Body of pancreas (tissue), 4 donors: ENCODE data around the gene KRT79. TPM values are rescaled to one million over a fixed set of nuclear protein-coding genes. Genes with fewer than 3 reads are reported as not detected.
"Not testable (repeated sequence)": the region's sequence is repeated elsewhere in the genome, so short reads cannot be mapped to it uniquely, and the experiment has no call there.

Source experiments
- ATAC-seq: fragments of 150-250 bp; one replicate; pipeline ENCODE4 v1.9.1; 2016
- DNase-seq, 4 donors: peaks; one replicate each; pipeline ENCODE4 v3.0.0-alpha.2; 2019
- H3K27ac ChIP-seq, 4 donors: fragments of 200-600 bp; sonication (generic); 1 replicate in 3 of 4; 2 replicates in 1 of 4; pipeline versions ENCODE4 v1.5.1 to v1.6.1; 2016 to 2019; ENCODE audit warnings: mild to moderate bottlenecking in 1 of 4, mixed read lengths in 1 of 4, moderate library complexity in 1 of 4
- H3K27me3 ChIP-seq, 2 donors: fragments of 200-600 bp; sonication (generic); one replicate each; pipeline ENCODE4 v1.6.0; 2016; ENCODE audit warnings: mild to moderate bottlenecking in 1 of 2
- H3K36me3 ChIP-seq, 2 donors: fragments of 200-600 bp; sonication (generic); replicated peaks in 1 of 2; 2 replicates each; pipeline ENCODE4 v1.5.1; 2016; ENCODE audit warnings: low read depth in 2 of 2; ENCODE audit not compliant: insufficient read depth in 1 of 2
- H3K4me1 ChIP-seq: fragments of 200-600 bp; sonication (generic); one replicate; pipeline ENCODE4 v1.6.0; 2016
- H3K4me3 ChIP-seq, 2 donors: fragments of 200-600 bp; sonication (generic); 1 replicate in 1 of 2; 2 replicates in 1 of 2; pipeline ENCODE4 v1.5.1; 2016 to 2019
- H3K9me3 ChIP-seq, 3 donors: fragments of 200-600 bp; sonication (generic); 1 replicate in 2 of 3; 2 replicates in 1 of 3; pipeline ENCODE4 v1.5.1; 2016
- CTCF ChIP-seq, 7 experiments: fragments of 450-650 bp in 4 of 7; fragments of 200-600 bp in 3 of 7; sonication (generic) in 3 of 7; IDR thresholded peaks; one replicate each; pipeline ENCODE4 v1.5.1; 2016 to 2019; ENCODE audit warnings: antibody characterized with exemption in 7 of 7
- POLR2A ChIP-seq, 3 donors: fragments of 450-650 bp; IDR thresholded peaks; one replicate each; pipeline ENCODE4 v1.6.1; 2016; ENCODE audit warnings: antibody characterized with exemption in 3 of 3, mild to moderate bottlenecking in 2 of 3
- WGBS, 2 donors: methylation state at CpG; one replicate each; pipeline ENCODE4 v1.1.5; 2017; 5-methylcytosine and 5-hydroxymethylcytosine counted together
- intact Hi-C: fragments of 100-400 bp; cut with DNase I; formaldehyde crosslinking; loops from one replicate; pipeline ENCODE4 v1.15.1; 2023
- total RNA-seq, 2 donors: library from RNA; depleted of rRNA; stranded (reverse); fragments of >200 nt; gene quantifications; one replicate each; pipeline ENCODE4 v1.1.0, GENCODE V29; 2016

KRT79 gene
- not detected for total RNA-seq

GRCh38 chr12:52833922-52834726, at the start of gene KRT79:
KRT79 (minus strand) TSS chr12:52834311; CDS start chr12:52834260, 51 bp downstream.
- WGBS, 2 donors = 80 to 84% methylated on average over 3 to 19 of the region's 22 CpGs
- no peak for DNase-seq

DNA sequence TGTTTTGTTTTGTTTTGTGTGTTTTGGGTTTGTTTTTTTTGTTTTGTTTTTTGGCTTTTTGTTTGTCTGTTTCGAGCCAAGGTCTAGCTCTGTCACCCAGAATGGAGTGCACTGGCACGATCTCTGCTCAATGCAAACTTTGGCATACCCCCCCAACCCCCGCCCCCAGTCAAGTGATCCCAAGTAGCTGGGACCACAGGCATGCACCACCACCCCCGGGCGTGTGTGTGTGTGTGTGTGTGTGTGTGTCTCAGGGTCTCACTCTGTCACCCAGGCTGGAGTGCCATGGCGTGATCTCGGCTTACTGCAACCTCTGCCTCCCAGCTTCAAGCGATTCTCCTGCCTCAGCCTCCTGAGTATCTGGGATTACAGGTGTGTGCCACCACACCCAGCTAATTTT, 46.4 kb upstream of the KRT79 start:
- peaks cover 31% of the 10 kb centered on the region for H3K4me1 ChIP-seq
- WGBS, 2 donors = 54 to 63% methylated on average over 5 to 8 of the region's 8 CpGs
- ATAC-seq, H3K4me3 ChIP-seq, DNase-seq, H3K9me3 ChIP-seq, H3K27ac ChIP-seq, H3K27me3 ChIP-seq, H3K36me3 ChIP-seq, intact Hi-C loops: not testable (repeated sequence)

More at GRCh38 chr12:52833922-52834726, at the start of gene KRT79:
- no peaks in the 10 kb centered on the region for H3K9me3 ChIP-seq
- intact Hi-C loops = no loop called here
- no peaks in the 10 kb centered on the region for H3K36me3 ChIP-seq
- H3K4me1 ChIP-seq = no peaks in the 10 kb centered on the region
- no peaks in the 10 kb centered on the region for H3K27me3 ChIP-seq
- H3K27ac ChIP-seq = no peak within 1 kb of the TSS
- H3K4me3 ChIP-seq = no peak within 1 kb of the TSS
- TF ChIP-seq POLR2A (IDR thresholded peaks at IDR 0.05) (no peak), CTCF (IDR thresholded peaks at IDR 0.05) (no peak)
- no peak for ATAC-seq

DNA sequence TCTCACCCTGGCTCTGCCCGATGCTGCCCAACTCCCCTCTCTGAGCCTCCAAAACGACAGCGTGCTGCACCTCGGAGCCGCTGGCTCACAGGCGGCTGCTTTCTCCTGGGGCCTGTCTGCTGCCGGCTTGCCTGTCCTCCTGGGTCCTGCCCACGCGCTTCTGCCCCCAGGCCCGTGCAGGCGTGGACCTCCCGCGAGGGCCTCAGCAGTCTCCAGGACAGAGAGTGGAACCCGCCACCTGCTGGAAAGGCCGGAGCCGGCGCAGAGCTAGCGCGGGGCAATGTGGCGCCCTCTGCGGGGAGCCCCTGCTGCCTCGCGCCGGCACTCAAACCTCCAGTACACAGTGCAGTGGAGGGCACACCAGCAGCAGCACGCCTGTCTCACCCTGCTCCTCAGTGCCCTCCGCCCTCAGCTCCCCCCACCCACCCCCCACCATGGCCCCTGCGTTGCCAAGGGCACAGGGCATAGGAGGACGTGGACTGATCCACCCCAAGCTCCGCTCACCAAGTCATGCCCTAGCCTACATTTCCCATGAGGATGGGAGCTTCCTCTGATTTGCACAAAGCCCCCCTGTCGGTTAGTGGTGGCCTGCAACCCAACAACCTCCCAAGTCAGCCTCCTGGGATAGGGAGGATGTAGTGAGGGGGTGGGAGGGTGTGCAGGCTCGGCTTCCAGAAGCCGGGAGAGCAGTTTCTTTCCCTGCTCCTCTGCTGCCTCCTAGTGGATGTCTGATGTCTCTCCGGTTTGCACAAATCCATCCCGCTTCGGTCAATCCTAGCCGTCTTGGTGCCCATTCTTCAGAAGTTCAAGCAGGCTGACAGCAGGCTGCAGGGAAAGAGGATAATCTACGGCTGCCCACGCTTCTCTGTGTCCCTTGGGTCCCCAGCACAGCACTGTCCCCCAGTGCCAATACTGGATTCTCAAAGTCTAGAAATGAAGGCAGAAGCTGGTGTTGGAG, 45.6 kb upstream of the KRT79 start:
- peak in 1 of 3 donors; percentile 31 for TF ChIP-seq POLR2A (IDR thresholded peaks at IDR 0.05)
- peak; percentile 47 to 94 (median 80) for TF ChIP-seq CTCF (IDR thresholded peaks at IDR 0.05)
- Histone ChIP-seq H3K36me3 (no peaks in the 10 kb centered on the region), H3K9me3 (no peaks in the 10 kb centered on the region), H3K4me3 (no peak overlapping the region), H3K27me3 (no peaks in the 10 kb centered on the region), H3K27ac (peak overlapping the region in 3 of 4 donors; percentile 38 to 66 (median 52)), H3K4me1 (peaks cover 25% of the 10 kb centered on the region)
- intact Hi-C loops = loop anchor here (5.0 kb wide), 2 partner anchors 507 to 727 kb away; no protein-coding TSS in a partner anchor
- DNase-seq (peak; percentile 84 to 90 (median 87)), ATAC-seq (peak; percentile 83)
- 0 to 6% methylated on average over 9 to 38 of the region's 38 CpGs for WGBS, 2 donors

GRCh38 chr12:52878507-52879393, 44.6 kb upstream of the KRT79 start:
- Histone ChIP-seq H3K4me1 (peaks cover 23% of the 10 kb centered on the region), H3K4me3 (no peak overlapping the region), H3K36me3 (no peaks in the 10 kb centered on the region), H3K27ac (peak overlapping the region in 3 of 4 donors; percentile 38 to 66 (median 52)), H3K9me3 (no peaks in the 10 kb centered on the region), H3K27me3 (no peaks in the 10 kb centered on the region)
- TF ChIP-seq CTCF (IDR thresholded peaks at IDR 0.05) (no peak), POLR2A (IDR thresholded peaks at IDR 0.05) (no peak)
- intact Hi-C loops = loop anchor here (5.0 kb wide), 2 partner anchors 506 to 726 kb away; no protein-coding TSS in a partner anchor
- ATAC-seq (no peak), DNase-seq (no peak)
- 72 to 83% methylated on average over 12 to 16 of the region's 17 CpGs for WGBS, 2 donors
